IPS-15b (cell line): ENCODE results near the gene KRTAP5-3.

Source experiments
- H3K27me3 ChIP-seq: one replicate; pipeline ENCODE4 v1.6.1; 2013; ENCODE audit warnings: low read length; ENCODE audit not compliant: control insufficient read depth, insufficient read depth
- H3K36me3 ChIP-seq: one replicate; pipeline ENCODE4 v1.6.1; 2013; ENCODE audit warnings: low read length; ENCODE audit not compliant: control insufficient read depth, insufficient read depth
- H3K4me1 ChIP-seq: one replicate; pipeline ENCODE4 v1.6.1; 2013; ENCODE audit warnings: mild to moderate bottlenecking, low read length; ENCODE audit not compliant: control insufficient read depth, insufficient read depth
- H3K4me3 ChIP-seq: one replicate; pipeline ENCODE4 v1.5.1; 2013; ENCODE audit warnings: low read depth, low read length
- H3K9ac ChIP-seq: one replicate; pipeline ENCODE4 v1.6.1; 2013; ENCODE audit warnings: low read depth, mild to moderate bottlenecking, low read length
- H3K9me3 ChIP-seq: one replicate; pipeline ENCODE4 v1.6.1; 2013; ENCODE audit warnings: mild to moderate bottlenecking, low read length; ENCODE audit not compliant: control insufficient read depth, insufficient read depth

The KRTAP5-3 gene

GRCh38 chr11:1570896-1571759 lies 37.1 kb downstream of the KRTAP5-3 start:
- peaks cover 21% of the 10 kb centered on the region for H3K27me3 ChIP-seq
- H3K4me3 ChIP-seq = peak overlapping the region; percentile 55
- peaks cover 12% of the 10 kb centered on the region for H3K4me1 ChIP-seq
- no peak overlapping the region for H3K9ac ChIP-seq
- H3K9me3 ChIP-seq = no peaks in the 10 kb centered on the region
- H3K36me3 ChIP-seq = no peaks in the 10 kb centered on the region

GRCh38 chr11:1570531-1570895 lies 37.8 kb downstream of the KRTAP5-3 start:
- Histone ChIP-seq H3K4me1 (peaks cover 12% of the 10 kb centered on the region), H3K9me3 (no peaks in the 10 kb centered on the region), H3K36me3 (peaks cover under 1% of the 10 kb centered on the region)

GRCh38 chr11:1570001-1570453 lies 38.2 kb downstream of the KRTAP5-3 start:
- Histone ChIP-seq H3K4me3 (no peak overlapping the region), H3K4me1 (peaks cover 11% of the 10 kb centered on the region), H3K9me3 (no peaks in the 10 kb centered on the region), H3K9ac (no peak overlapping the region), H3K36me3 (peaks cover 5% of the 10 kb centered on the region), H3K27me3 (peaks cover 14% of the 10 kb centered on the region)

More at GRCh38 chr11:1570531-1570895, 37.8 kb downstream of the KRTAP5-3 start:
- Histone ChIP-seq H3K4me3 (peak overlapping the region; percentile 55), H3K9ac (no peak overlapping the region), H3K27me3 (peaks cover 19% of the 10 kb centered on the region)

GRCh38 chr11:1569251-1569780 lies 38.9 kb downstream of the KRTAP5-3 start:
- Histone ChIP-seq H3K9ac (no peak overlapping the region), H3K9me3 (no peaks in the 10 kb centered on the region), H3K27me3 (peaks cover 10% of the 10 kb centered on the region), H3K4me3 (no peak overlapping the region), H3K36me3 (peaks cover 6% of the 10 kb centered on the region), H3K4me1 (peaks cover 9% of the 10 kb centered on the region)

- peaks cover 4% of the 10 kb centered on the region for H3K27me3 ChIP-seq
- H3K9ac ChIP-seq = no peak overlapping the region
- peak overlapping the region; percentile 18 for H3K4me3 ChIP-seq
- peaks cover 6% of the 10 kb centered on the region for H3K36me3 ChIP-seq
- H3K9me3 ChIP-seq = no peaks in the 10 kb centered on the region
- peaks cover 11% of the 10 kb centered on the region for H3K4me1 ChIP-seq
Observed at GRCh38 chr11:1568441-1568911, 39.8 kb downstream of the KRTAP5-3 start.

- peaks cover 10% of the 10 kb centered on the region for H3K36me3 ChIP-seq
- no peak overlapping the region for H3K4me3 ChIP-seq
- no peaks in the 10 kb centered on the region for H3K27me3 ChIP-seq
- no peak overlapping the region for H3K9ac ChIP-seq
- H3K9me3 ChIP-seq = no peaks in the 10 kb centered on the region
- peaks cover 11% of the 10 kb centered on the region for H3K4me1 ChIP-seq
Observed at GRCh38 chr11:1567721-1568100, 40.6 kb downstream of the KRTAP5-3 start.

- H3K4me3 ChIP-seq = no peak overlapping the region
- H3K9me3 ChIP-seq = no peaks in the 10 kb centered on the region
- H3K9ac ChIP-seq = no peak overlapping the region
- peaks cover 11% of the 10 kb centered on the region for H3K4me1 ChIP-seq
- H3K27me3 ChIP-seq = no peaks in the 10 kb centered on the region
- peaks cover 14% of the 10 kb centered on the region for H3K36me3 ChIP-seq
Observed at GRCh38 chr11:1567052-1567720, 41.1 kb downstream of the KRTAP5-3 start.

GRCh38 chr11:1566381-1567051 lies 41.7 kb downstream of the KRTAP5-3 start:
- Histone ChIP-seq H3K9me3 (no peaks in the 10 kb centered on the region), H3K27me3 (no peaks in the 10 kb centered on the region), H3K9ac (no peak overlapping the region), H3K4me1 (peaks cover 11% of the 10 kb centered on the region), H3K36me3 (peaks cover 14% of the 10 kb centered on the region), H3K4me3 (no peak overlapping the region)

GRCh38 chr11:1565904-1566247 lies 42.4 kb downstream of the KRTAP5-3 start:
- Histone ChIP-seq H3K9me3 (no peaks in the 10 kb centered on the region), H3K4me3 (no peak overlapping the region), H3K27me3 (no peaks in the 10 kb centered on the region), H3K9ac (no peak overlapping the region), H3K4me1 (peaks cover 11% of the 10 kb centered on the region), H3K36me3 (peaks cover 16% of the 10 kb centered on the region)

GRCh38 chr11:1565173-1565903 lies 42.9 kb downstream of the KRTAP5-3 start:
- Histone ChIP-seq H3K36me3 (peaks cover 16% of the 10 kb centered on the region), H3K9me3 (no peaks in the 10 kb centered on the region), H3K4me1 (peaks cover 11% of the 10 kb centered on the region), H3K27me3 (no peaks in the 10 kb centered on the region), H3K9ac (no peak overlapping the region), H3K4me3 (no peak overlapping the region)
